Astrocyte of the spinal cord (primary cell): Measurements from ENCODE around the gene NSUN4.

Experiments
- DNase-seq: peaks from one replicate; pipeline ENCODE4 v3.0.0; 2011; ENCODE audit warnings: low read depth, low spot score
- H3K4me3 ChIP-seq: 2 replicates; pipeline ENCODE4 v1.5.1; 2011; ENCODE audit warnings: low read depth, mild to moderate bottlenecking, low read length, moderate library complexity
- CTCF ChIP-seq: IDR thresholded peaks from 2 replicates; pipeline ENCODE4 v1.5.1; 2012; ENCODE audit warnings: low read depth, mild to moderate bottlenecking, low read length, inconsistent platforms
- in situ Hi-C: cut with HindIII; loops from 2 replicates; pipeline ENCODE4 v1.10.0; 2017; ENCODE audit warnings: low sequenced_read_pairs

The NSUN4 gene

GRCh38 chr1:46403916-46404315 lies 63.3 kb downstream of the NSUN4 start:
- in situ Hi-C loops, result no loop called here
- TF ChIP-seq CTCF, result no peak
- DNase-seq, result no peak
- no peak overlapping the region for H3K4me3 ChIP-seq

GRCh38 chr1:46404482-46405196 lies 64.0 kb downstream of the NSUN4 start:
- in situ Hi-C loops, result no loop called here

GRCh38 chr1:46405197-46405555 lies 64.6 kb downstream of the NSUN4 start:
- H3K4me3 ChIP-seq, result no peak overlapping the region
- in situ Hi-C loops, result no loop called here
- no peak for DNase-seq
- no peak for TF ChIP-seq CTCF

More at GRCh38 chr1:46404482-46405196, 64.0 kb downstream of the NSUN4 start:
- DNase-seq, result no peak
- no peak overlapping the region for H3K4me3 ChIP-seq
- TF ChIP-seq CTCF, result no peak

GRCh38 chr1:46405724-46406123 lies 65.1 kb downstream of the NSUN4 start:
- no peak for DNase-seq
- H3K4me3 ChIP-seq, result no peak overlapping the region
- in situ Hi-C loops, result no loop called here
- TF ChIP-seq CTCF, result no peak

GRCh38 chr1:46406881-46407608 lies 66.4 kb downstream of the NSUN4 start:
- in situ Hi-C loops, result no loop called here
- TF ChIP-seq CTCF, result no peak
- H3K4me3 ChIP-seq, result no peak overlapping the region
- no peak for DNase-seq

GRCh38 chr1:46407636-46408035 lies 67.0 kb downstream of the NSUN4 start:
- in situ Hi-C loops, result no loop called here
- no peak for DNase-seq
- no peak for TF ChIP-seq CTCF
- no peak overlapping the region for H3K4me3 ChIP-seq
